Upper lobe of left lung (tissue), 4 donors: Measurements from ENCODE around the gene VPS36.

Source experiments
- POLR2A ChIP-seq, 4 donors: fragments of 450-650 bp; IDR thresholded peaks; one replicate each; pipeline ENCODE4 v1.5.1; 2016 to 2017; ENCODE audit warnings: antibody characterized with exemption in 4 of 4, mild to moderate bottlenecking in 2 of 4
- POLR2AphosphoS5 ChIP-seq, 2 donors: sonication (generic); formaldehyde crosslinking; IDR thresholded peaks; one replicate each; pipeline ENCODE4 v1.5.1; 2017; ENCODE audit warnings: antibody characterized with exemption in 2 of 2
- TF ChIP-seq, protein P1 (sequence below), 6 experiments: fragments of 450-650 bp in 4 of 6; fragments of 200-600 bp in 2 of 6; sonication (generic) in 2 of 6; IDR thresholded peaks; one replicate each; pipeline ENCODE4 v1.5.1; 2016 to 2019; ENCODE audit warnings: antibody characterized with exemption in 6 of 6

DNA sequence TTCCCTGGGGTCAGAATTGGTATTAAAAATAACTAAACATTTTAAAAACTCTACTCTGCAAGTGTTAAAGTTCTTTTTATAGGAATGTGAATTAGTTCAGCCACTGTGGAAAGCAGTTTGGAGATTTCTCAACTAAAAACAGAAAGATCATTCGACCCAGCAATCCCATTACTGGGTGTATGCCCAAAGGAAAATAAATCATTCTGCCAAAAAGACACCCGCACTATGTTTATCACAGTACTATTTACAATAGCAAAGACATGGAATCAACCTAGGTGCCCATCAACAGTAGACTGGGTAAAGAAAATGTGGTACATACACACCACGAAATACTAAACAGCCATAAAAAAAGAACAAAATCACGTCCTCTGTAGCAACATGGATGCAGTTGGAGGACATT, 43.8 kb downstream of the VPS36 start:
- TF ChIP-seq, protein P1, sequence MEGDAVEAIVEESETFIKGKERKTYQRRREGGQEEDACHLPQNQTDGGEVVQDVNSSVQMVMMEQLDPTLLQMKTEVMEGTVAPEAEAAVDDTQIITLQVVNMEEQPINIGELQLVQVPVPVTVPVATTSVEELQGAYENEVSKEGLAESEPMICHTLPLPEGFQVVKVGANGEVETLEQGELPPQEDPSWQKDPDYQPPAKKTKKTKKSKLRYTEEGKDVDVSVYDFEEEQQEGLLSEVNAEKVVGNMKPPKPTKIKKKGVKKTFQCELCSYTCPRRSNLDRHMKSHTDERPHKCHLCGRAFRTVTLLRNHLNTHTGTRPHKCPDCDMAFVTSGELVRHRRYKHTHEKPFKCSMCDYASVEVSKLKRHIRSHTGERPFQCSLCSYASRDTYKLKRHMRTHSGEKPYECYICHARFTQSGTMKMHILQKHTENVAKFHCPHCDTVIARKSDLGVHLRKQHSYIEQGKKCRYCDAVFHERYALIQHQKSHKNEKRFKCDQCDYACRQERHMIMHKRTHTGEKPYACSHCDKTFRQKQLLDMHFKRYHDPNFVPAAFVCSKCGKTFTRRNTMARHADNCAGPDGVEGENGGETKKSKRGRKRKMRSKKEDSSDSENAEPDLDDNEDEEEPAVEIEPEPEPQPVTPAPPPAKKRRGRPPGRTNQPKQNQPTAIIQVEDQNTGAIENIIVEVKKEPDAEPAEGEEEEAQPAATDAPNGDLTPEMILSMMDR (IDR thresholded peaks at IDR 0.05) = no peak
- TF ChIP-seq POLR2A (IDR thresholded peaks at IDR 0.05) (no peak), POLR2AphosphoS5 (IDR thresholded peaks at IDR 0.05) (no peak)
